Measurements from ENCODE around the gene UXS1. TPM values are rescaled to one million over a fixed set of nuclear protein-coding genes. Genes with fewer than 3 reads are reported as not detected.

Gene UXS1
- total RNA-seq, 1 experiment from 2014 or later: 46.3 TPM

DNA sequence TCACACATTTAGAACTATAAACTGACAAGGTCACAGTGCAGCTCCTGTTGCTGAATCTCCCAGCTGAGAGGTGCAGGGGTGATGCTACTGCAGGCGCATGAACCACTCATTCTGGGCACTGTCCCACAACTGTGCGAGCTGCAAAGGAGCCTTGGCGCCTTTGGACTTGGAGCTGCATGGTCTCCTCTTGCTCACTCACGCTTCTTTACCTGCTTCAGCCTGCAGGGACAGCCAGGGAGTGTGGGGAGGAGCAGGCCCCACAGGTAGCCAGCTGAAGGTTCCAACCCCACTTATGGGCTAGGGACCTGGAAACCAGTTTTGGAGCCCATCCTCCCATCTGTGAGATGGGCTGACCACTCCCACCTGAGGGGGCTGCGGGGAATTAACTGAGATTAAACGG is 75.0 kb downstream of the UXS1 start:
- Mint-ChIP-seq H3K27me3 (ENCODE audit: low read depth) (no peaks in the 10 kb centered on the region), H3K36me3 (ENCODE audit: insufficient read depth in 1 of 3, low read depth in 3 of 3) (peaks cover 7 to 37% (median 24%) of the 10 kb centered on the region in 3 experiments; a peak in 6 of 7 replicates), H3K4me1 (peaks cover 22 to 24% of the 10 kb centered on the region in 2 experiments), H3K9me3 (no peaks in the 10 kb centered on the region), H3K4me3 (no peak overlapping the region; a peak in 1 of 5 replicates), H3K27ac (peak overlapping the region in 1 of 3 experiments; percentile 49; a peak in 1 of 7 replicates)
- Histone ChIP-seq H3K9ac (ENCODE audit: extremely low read depth, insufficient read length, low read length) (no peak overlapping the region), H2AK5ac (ENCODE audit: insufficient read length, low read length) (no peak overlapping the region), H3K4me2 (ENCODE audit: insufficient read depth, insufficient read length, low read length) (no peak overlapping the region), H4K91ac (ENCODE audit: insufficient read length, low read depth, low read length) (no peak overlapping the region), H3K56ac (ENCODE audit: insufficient read length, low read depth, low read length) (no peak overlapping the region), H3K4ac (ENCODE audit: low read depth, low read length) (no peak overlapping the region), H4K5ac (ENCODE audit: insufficient read length, low read depth, low read length) (no peak overlapping the region), H4K8ac (replicated peaks; ENCODE audit: insufficient read length, low read depth, low read length) (no peak overlapping the region), H3K27ac (ENCODE audit: insufficient read length, low read depth, low read length) (no peak overlapping the region), H2BK5ac (ENCODE audit: insufficient read length, low read length) (no peak overlapping the region), H2BK120ac (ENCODE audit: low read depth, low read length, poor library complexity, severe bottlenecking) (no peak overlapping the region), H2AFZ (ENCODE audit: low read length) (no peak overlapping the region), H2BK20ac (ENCODE audit: low read depth, low read length, poor library complexity, severe bottlenecking) (no peak overlapping the region), H2BK15ac (ENCODE audit: low read depth, low read length) (no peak overlapping the region), H3K23ac (ENCODE audit: insufficient read length, low read depth, low read length) (no peak overlapping the region), H3K4me1 (ENCODE audit: insufficient read depth, low read length) (peaks cover 3% of the 10 kb centered on the region; the same call in 1 of the 2 replicates), H4K20me1 (ENCODE audit: control insufficient read depth, insufficient read depth, insufficient read length) (no peaks in the 10 kb centered on the region), H3T11ph (ENCODE audit: low read length) (no peak overlapping the region), H3K9me3 (ENCODE audit: control insufficient read depth, low read depth, low read length) (no peaks in the 10 kb centered on the region), H2BK12ac (ENCODE audit: insufficient read length, low read depth, low read length) (no peak overlapping the region), H3K23me2 (ENCODE audit: insufficient read length, low read depth, low read length, poor library complexity, severe bottlenecking) (no peaks in the 10 kb centered on the region), H3K27me3 (ENCODE audit: insufficient read depth, low read length) (no peaks in the 10 kb centered on the region), H3K14ac (ENCODE audit: insufficient read depth, low read length) (no peak overlapping the region), H3K79me1 (ENCODE audit: insufficient read depth, low read depth, low read length, poor library complexity, severe bottlenecking) (no peaks in the 10 kb centered on the region), H3K79me2 (ENCODE audit: insufficient read depth, low read length) (no peaks in the 10 kb centered on the region), H3K18ac (ENCODE audit: insufficient read length, low read depth, low read length) (no peak overlapping the region)
- WGBS (ENCODE audit: extremely low coverage, insufficient read length, low lambda C conversion rate): no CpG with 5 or more reads among the region's 6 CpGs
- DNase-seq: no peak
- TF ChIP-seq, protein P1, sequence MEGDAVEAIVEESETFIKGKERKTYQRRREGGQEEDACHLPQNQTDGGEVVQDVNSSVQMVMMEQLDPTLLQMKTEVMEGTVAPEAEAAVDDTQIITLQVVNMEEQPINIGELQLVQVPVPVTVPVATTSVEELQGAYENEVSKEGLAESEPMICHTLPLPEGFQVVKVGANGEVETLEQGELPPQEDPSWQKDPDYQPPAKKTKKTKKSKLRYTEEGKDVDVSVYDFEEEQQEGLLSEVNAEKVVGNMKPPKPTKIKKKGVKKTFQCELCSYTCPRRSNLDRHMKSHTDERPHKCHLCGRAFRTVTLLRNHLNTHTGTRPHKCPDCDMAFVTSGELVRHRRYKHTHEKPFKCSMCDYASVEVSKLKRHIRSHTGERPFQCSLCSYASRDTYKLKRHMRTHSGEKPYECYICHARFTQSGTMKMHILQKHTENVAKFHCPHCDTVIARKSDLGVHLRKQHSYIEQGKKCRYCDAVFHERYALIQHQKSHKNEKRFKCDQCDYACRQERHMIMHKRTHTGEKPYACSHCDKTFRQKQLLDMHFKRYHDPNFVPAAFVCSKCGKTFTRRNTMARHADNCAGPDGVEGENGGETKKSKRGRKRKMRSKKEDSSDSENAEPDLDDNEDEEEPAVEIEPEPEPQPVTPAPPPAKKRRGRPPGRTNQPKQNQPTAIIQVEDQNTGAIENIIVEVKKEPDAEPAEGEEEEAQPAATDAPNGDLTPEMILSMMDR (conservative IDR thresholded peaks at IDR 0.05): no peak
